Esophagus (tissue), 2 donors: ENCODE measurements around the gene PLA1A. TPM values are rescaled to one million over a fixed set of nuclear protein-coding genes. Genes with fewer than 3 reads are reported as not detected.

Source experiments
- H3K27ac ChIP-seq, 2 donors: one replicate each; pipeline ENCODE4 v1.5.1; 2013; ENCODE audit warnings: low read depth in 2 of 2, mild to moderate bottlenecking in 2 of 2, inconsistent platforms in 1 of 2, low read length in 1 of 2, moderate library complexity in 1 of 2
- H3K27me3 ChIP-seq, 2 donors: one replicate each; pipeline ENCODE4 v1.6.1; 2013; ENCODE audit warnings: low read length in 2 of 2, control low read depth in 1 of 2, mild to moderate bottlenecking in 1 of 2; ENCODE audit not compliant: insufficient read depth in 2 of 2, control insufficient read depth in 1 of 2
- H3K36me3 ChIP-seq, 2 donors: one replicate each; pipeline ENCODE4 v1.6.1; 2013; ENCODE audit warnings: low read length in 1 of 2; ENCODE audit not compliant: control insufficient read depth in 2 of 2, insufficient read depth in 2 of 2
- H3K4me1 ChIP-seq, 2 donors: one replicate each; pipeline ENCODE4 v1.6.1; 2013; ENCODE audit warnings: low read length in 1 of 2; ENCODE audit not compliant: control insufficient read depth in 2 of 2, insufficient read depth in 2 of 2
- H3K4me3 ChIP-seq, 2 donors: one replicate each; pipeline ENCODE4 v1.5.1; 2013; ENCODE audit warnings: low read length in 2 of 2, mild to moderate bottlenecking in 2 of 2, low read depth in 1 of 2, moderate library complexity in 1 of 2
- H3K9me3 ChIP-seq, 2 donors: one replicate each; pipeline ENCODE4 v1.6.1; 2013; ENCODE audit warnings: mild to moderate bottlenecking in 2 of 2, low read depth in 1 of 2, low read length in 1 of 2, moderate library complexity in 1 of 2; ENCODE audit not compliant: control insufficient read depth in 2 of 2, insufficient read depth in 1 of 2
- WGBS, 2 donors: extraction: QIAGEN DNeasy Blood & Tissue Kit; methylation state at CpG; one replicate each; pipeline ENCODE4 v1.1.7; 2013; 5-methylcytosine and 5-hydroxymethylcytosine counted together
- polyA plus RNA-seq, 2 donors: library from polyadenylated mRNA; stranded (reverse); fragments of 200-250 nt; gene quantifications; one replicate each; pipeline ENCODE4 v1.2.3, GENCODE V29; 2013
- donor health status: healthy with polysubstance abuse.
- donor health status: Bipolar disorder and iron deficiency.

The PLA1A gene
- polyA plus RNA-seq, 2 donors = 0.10 to 1.1 TPM

- no peaks in the 10 kb centered on the region for H3K9me3 ChIP-seq
- H3K4me3 ChIP-seq = no peak overlapping the region
- WGBS, 2 donors = 83 to 85% methylated on average over 4 of the region's 4 CpGs
- no peaks in the 10 kb centered on the region for H3K27me3 ChIP-seq
- peaks cover 3% of the 10 kb centered on the region in 2 donors for H3K4me1 ChIP-seq
- no peaks in the 10 kb centered on the region for H3K36me3 ChIP-seq
- H3K27ac ChIP-seq = no peak overlapping the region
These were observed 60.4 kb downstream of the PLA1A start for GRCh38 chr3:119657887-119658702.

GRCh38 chr3:119658994-119659393, 61.3 kb downstream of the PLA1A start:
- Histone ChIP-seq H3K4me1 (peaks cover 3% of the 10 kb centered on the region in 2 donors), H3K27me3 (no peaks in the 10 kb centered on the region), H3K4me3 (no peak overlapping the region), H3K27ac (no peak overlapping the region), H3K9me3 (no peaks in the 10 kb centered on the region), H3K36me3 (no peaks in the 10 kb centered on the region)
- WGBS, 2 donors = 92 to 96% methylated on average over 2 of the region's 2 CpGs

- no peak overlapping the region for H3K4me3 ChIP-seq
- WGBS, 2 donors = 80 to 86% methylated on average over 9 of the region's 9 CpGs
- no peaks in the 10 kb centered on the region for H3K9me3 ChIP-seq
- H3K27me3 ChIP-seq = no peaks in the 10 kb centered on the region
- H3K4me1 ChIP-seq = peaks cover 3% of the 10 kb centered on the region in 2 donors
- no peaks in the 10 kb centered on the region for H3K36me3 ChIP-seq
- peak overlapping the region in 1 of 2 donors; percentile 56 for H3K27ac ChIP-seq
These were observed 62.1 kb downstream of the PLA1A start for GRCh38 chr3:119659606-119660291.

GRCh38 chr3:119660474-119661440, 63.1 kb downstream of the PLA1A start, which contains the start of gene POPDC2:
Gene POPDC2 (minus strand): TSS chr3:119660589. CDS start chr3:119660423, 166 bp downstream.
- Histone ChIP-seq H3K4me1 (peaks cover 3% of the 10 kb centered on the region in 2 donors), H3K9me3 (no peaks in the 10 kb centered on the region), H3K36me3 (no peaks in the 10 kb centered on the region), H3K27ac (peak within 1 kb of the TSS in 1 of 2 donors; percentile 56), H3K27me3 (no peaks in the 10 kb centered on the region), H3K4me3 (no peak within 1 kb of the TSS)
- 74 to 77% methylated on average over 9 of the region's 9 CpGs for WGBS, 2 donors

- Histone ChIP-seq H3K9me3 (no peaks in the 10 kb centered on the region), H3K27ac (no peak overlapping the region), H3K4me3 (no peak overlapping the region), H3K36me3 (no peaks in the 10 kb centered on the region), H3K4me1 (peaks cover 3% of the 10 kb centered on the region in 2 donors), H3K27me3 (no peaks in the 10 kb centered on the region)
- 50 to 74% methylated on average over 1 of the region's 1 CpG for WGBS, 2 donors
These were observed 65.1 kb downstream of the PLA1A start for GRCh38 chr3:119662604-119663373.

- H3K27ac ChIP-seq = no peak overlapping the region
- H3K4me1 ChIP-seq = peaks cover 3% of the 10 kb centered on the region in 2 donors
- H3K36me3 ChIP-seq = no peaks in the 10 kb centered on the region
- 83 to 90% methylated on average over 2 of the region's 2 CpGs for WGBS, 2 donors
- H3K9me3 ChIP-seq = no peaks in the 10 kb centered on the region
- no peak overlapping the region for H3K4me3 ChIP-seq
- H3K27me3 ChIP-seq = no peaks in the 10 kb centered on the region
These were observed 66.2 kb downstream of the PLA1A start for GRCh38 chr3:119663885-119664284.

- 73 to 74% methylated on average over 4 of the region's 4 CpGs for WGBS, 2 donors
- Histone ChIP-seq H3K27me3 (no peaks in the 10 kb centered on the region), H3K4me1 (peaks cover 3% of the 10 kb centered on the region in 2 donors), H3K9me3 (no peaks in the 10 kb centered on the region), H3K27ac (no peak overlapping the region), H3K4me3 (no peak overlapping the region), H3K36me3 (no peaks in the 10 kb centered on the region)
These were observed 66.7 kb downstream of the PLA1A start for GRCh38 chr3:119664370-119664769.

- WGBS, 2 donors = 78 to 90% methylated on average over 4 of the region's 4 CpGs
- Histone ChIP-seq H3K27ac (no peak overlapping the region), H3K4me1 (peaks cover 1 to 3% of the 10 kb centered on the region in 2 donors)
These were observed 67.2 kb downstream of the PLA1A start for GRCh38 chr3:119664850-119665379.

More at GRCh38 chr3:119664850-119665379, 67.2 kb downstream of the PLA1A start:
- Histone ChIP-seq H3K36me3 (no peaks in the 10 kb centered on the region), H3K9me3 (no peaks in the 10 kb centered on the region), H3K27me3 (no peaks in the 10 kb centered on the region), H3K4me3 (no peak overlapping the region)
